GM12864 (cell line): ENCODE results near the gene NF1.

Experiments used
- DNase-seq: peaks from one replicate; pipeline ENCODE4 v3.0.0-alpha.2; 2011; ENCODE audit warnings: low read depth
- H3K4me3 ChIP-seq: 2 replicates; pipeline ENCODE4 v1.5.1; 2011; ENCODE audit warnings: mild to moderate bottlenecking, low read depth, low read length, control low read depth
- CTCF ChIP-seq: IDR thresholded peaks from 2 replicates; pipeline ENCODE4 v1.5.1; 2011; ENCODE audit warnings: low read depth, mild to moderate bottlenecking, moderate library complexity, low read length, control low read depth, inconsistent platforms; ENCODE audit errors: missing control alignments

Gene NF1

GRCh38 chr17:31224366-31224765, 129.6 kb downstream of the NF1 start:
- no peak overlapping the region for H3K4me3 ChIP-seq
- DNase-seq = no peak
- TF ChIP-seq CTCF = no peak

- H3K4me3 ChIP-seq = no peak overlapping the region
- no peak for DNase-seq
- no peak for TF ChIP-seq CTCF
These were observed 131.1 kb downstream of the NF1 start for GRCh38 chr17:31225831-31226230.

GRCh38 chr17:31226373-31226772, 131.6 kb downstream of the NF1 start:
- no peak for TF ChIP-seq CTCF
- no peak overlapping the region for H3K4me3 ChIP-seq
- no peak for DNase-seq

GRCh38 chr17:31226950-31227349, 132.2 kb downstream of the NF1 start:
- no peak for DNase-seq
- H3K4me3 ChIP-seq = no peak overlapping the region
- no peak for TF ChIP-seq CTCF

GRCh38 chr17:31231852-31232251, 137.1 kb downstream of the NF1 start:
- no peak for DNase-seq
- H3K4me3 ChIP-seq = no peak overlapping the region
- no peak for TF ChIP-seq CTCF

GRCh38 chr17:31235110-31235509, 140.3 kb downstream of the NF1 start:
- no peak overlapping the region for H3K4me3 ChIP-seq
- no peak for TF ChIP-seq CTCF
- no peak for DNase-seq

- H3K4me3 ChIP-seq = no peak overlapping the region
- DNase-seq = no peak
- TF ChIP-seq CTCF = no peak
These were observed 141.4 kb downstream of the NF1 start for GRCh38 chr17:31236137-31236536.
